Astrocyte (in vitro differentiated cells and primary cell): Measurements from ENCODE around the gene ARHGAP26. TPM values are rescaled to one million over a fixed set of nuclear protein-coding genes. Genes with fewer than 3 reads are reported as not detected.
A peak's percentile ranks its signal among the peaks of the same experiment; 100 is the strongest.

Experiments used
- DNase-seq: peaks from one replicate; pipeline ENCODE4 v3.0.0-alpha.2; 2010; ENCODE audit warnings: low read depth
- FAIRE-seq: peaks from 2 replicates; lab custom pipeline; 2011; peaks lifted over from hg19 to GRCh38; lab: Jason Lieb, UNC
- H2AFZ ChIP-seq: 2 replicates; pipeline ENCODE4 v1.6.0; 2012; ENCODE audit warnings: low read depth, low read length, inconsistent platforms
- H3K27ac ChIP-seq: 2 replicates; pipeline ENCODE4 v1.5.1; 2011; ENCODE audit warnings: low read depth, low read length, inconsistent platforms
- H3K27me3 ChIP-seq: 2 replicates; pipeline ENCODE4 v1.6.0; 2011; ENCODE audit warnings: low read length, inconsistent platforms; ENCODE audit not compliant: insufficient read depth
- H3K36me3 ChIP-seq: 2 replicates; pipeline ENCODE4 v1.5.1; 2011; ENCODE audit warnings: low read length, inconsistent platforms; ENCODE audit not compliant: insufficient read depth
- H3K4me1 ChIP-seq: 2 replicates; pipeline ENCODE4 v1.5.1; 2011; ENCODE audit warnings: low read length, inconsistent platforms; ENCODE audit not compliant: insufficient read depth
- H3K4me2 ChIP-seq: 2 replicates; pipeline ENCODE4 v1.6.0; 2012; ENCODE audit warnings: low read length, inconsistent platforms
- H3K4me3 ChIP-seq: 2 replicates; pipeline ENCODE4 v1.5.1; 2011; ENCODE audit warnings: low read depth, mild to moderate bottlenecking, low read length, inconsistent platforms; ENCODE audit not compliant: insufficient read depth
- H3K79me2 ChIP-seq: 2 replicates; pipeline ENCODE4 v1.6.0; 2012; ENCODE audit warnings: mild to moderate bottlenecking, low read length, inconsistent platforms; ENCODE audit not compliant: insufficient read depth
- H3K9ac ChIP-seq: 2 replicates; pipeline ENCODE4 v1.6.0; 2012; ENCODE audit warnings: mild to moderate bottlenecking, low read length, inconsistent platforms
- H3K9me3 ChIP-seq: 2 replicates; pipeline ENCODE4 v1.5.1; 2012; ENCODE audit warnings: low read depth, mild to moderate bottlenecking, low read length, inconsistent platforms; ENCODE audit not compliant: insufficient read depth
- H4K20me1 ChIP-seq: 2 replicates; pipeline ENCODE4 v1.6.0; 2012; ENCODE audit warnings: low read length, inconsistent platforms; ENCODE audit not compliant: insufficient read depth
- H3K27ac Mint-ChIP-seq: one replicate; pipeline ENCODE4 v1.8.0; 2021; ENCODE audit warnings: mild to moderate bottlenecking, mixed read lengths; ENCODE audit not compliant: unreplicated experiment
- H3K27me3 Mint-ChIP-seq: one replicate; pipeline ENCODE4 v1.8.0; 2021; ENCODE audit warnings: low read depth, mixed read lengths; ENCODE audit not compliant: unreplicated experiment
- H3K36me3 Mint-ChIP-seq: one replicate; pipeline ENCODE4 v1.8.0; 2021; ENCODE audit warnings: low read depth, mixed read lengths; ENCODE audit not compliant: unreplicated experiment
- H3K4me1 Mint-ChIP-seq: one replicate; pipeline ENCODE4 v1.8.0; 2021; ENCODE audit warnings: low read depth, mixed read lengths; ENCODE audit not compliant: unreplicated experiment
- H3K4me3 Mint-ChIP-seq: one replicate; pipeline ENCODE4 v1.8.0; 2021; ENCODE audit warnings: mild to moderate bottlenecking, moderate library complexity, mixed read lengths; ENCODE audit not compliant: unreplicated experiment
- H3K9me3 Mint-ChIP-seq: one replicate; pipeline ENCODE4 v1.8.0; 2021; ENCODE audit warnings: mild to moderate bottlenecking, mixed read lengths; ENCODE audit not compliant: unreplicated experiment
- CTCF ChIP-seq: IDR thresholded peaks from 2 replicates; pipeline ENCODE4 v1.5.1; 2011; ENCODE audit warnings: low read depth, mild to moderate bottlenecking, inconsistent platforms, low read length, moderate library complexity; ENCODE audit not compliant: insufficient read depth
- EZH2 ChIP-seq: IDR thresholded peaks from 2 replicates; pipeline ENCODE4 v1.6.1; 2012; ENCODE audit warnings: mild to moderate bottlenecking, low read length, inconsistent platforms; ENCODE audit not compliant: insufficient read depth
- total RNA-seq: library from RNA; stranded (reverse); gene quantifications from 2 replicates; pipeline ENCODE4 v1.2.1, GENCODE V29; 2021

ARHGAP26 gene
- total RNA-seq, 1 donor from 2014 or later = 5.6 TPM

DNA sequence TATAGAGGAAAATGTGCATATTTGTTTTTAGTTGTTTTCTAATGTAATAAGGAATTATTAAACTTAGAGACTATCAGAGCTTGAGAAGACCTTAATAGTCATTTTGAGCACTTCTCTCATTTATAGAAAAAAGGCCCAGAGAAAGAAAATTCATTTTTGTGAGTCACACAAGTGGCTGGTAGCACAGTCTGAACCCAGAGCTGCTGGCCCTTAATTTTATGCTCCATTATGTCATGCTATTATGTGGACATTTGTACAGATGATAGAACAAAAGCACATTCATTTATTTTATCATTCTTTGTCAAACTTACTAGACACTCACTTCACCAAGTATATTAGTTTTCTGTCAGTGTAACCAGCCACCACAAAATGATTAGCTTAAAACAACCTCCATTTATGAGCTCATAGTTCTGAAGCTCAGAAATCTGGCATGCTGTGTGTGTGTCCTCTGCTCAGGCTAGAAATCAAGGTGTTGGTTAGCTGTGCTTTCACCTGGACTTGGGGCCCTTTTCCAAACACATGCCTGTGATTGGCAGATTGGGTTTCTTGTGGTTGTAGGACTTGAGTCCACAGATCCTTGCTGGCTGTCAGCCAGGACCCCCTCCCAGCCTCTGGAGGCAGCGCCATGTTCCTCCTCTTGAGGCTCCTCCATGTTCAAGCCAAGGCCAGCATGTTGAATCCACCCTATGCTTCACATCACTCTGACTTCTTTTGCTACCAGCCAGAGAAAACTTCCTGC lies 188.9 kb downstream of the ARHGAP26 start:
- Histone ChIP-seq H3K4me3 (no peak overlapping the region), H3K4me2 (no peak overlapping the region), H3K27ac (no peak overlapping the region), H2AFZ (no peak overlapping the region), H3K4me1 (peaks cover 10% of the 10 kb centered on the region), H3K79me2 (no peaks in the 10 kb centered on the region), H4K20me1 (no peaks in the 10 kb centered on the region), H3K9ac (no peak overlapping the region), H3K27me3 (no peaks in the 10 kb centered on the region), H3K36me3 (no peaks in the 10 kb centered on the region), H3K9me3 (no peaks in the 10 kb centered on the region)
- H3K27ac Mint-ChIP-seq = peak overlapping the region; percentile 72
- TF ChIP-seq EZH2 (no peak), CTCF (no peak)
- H3K36me3 Mint-ChIP-seq = no peaks in the 10 kb centered on the region
- H3K9me3 Mint-ChIP-seq = no peaks in the 10 kb centered on the region
- no peaks in the 10 kb centered on the region for H3K27me3 Mint-ChIP-seq
- no peak for FAIRE-seq
- DNase-seq = peak; percentile 62
- H3K4me1 Mint-ChIP-seq = peaks cover 26% of the 10 kb centered on the region
- H3K4me3 Mint-ChIP-seq = no peak overlapping the region

- Histone ChIP-seq H3K9ac (no peak overlapping the region), H2AFZ (no peak overlapping the region), H3K36me3 (no peaks in the 10 kb centered on the region), H3K27ac (no peak overlapping the region), H3K27me3 (no peaks in the 10 kb centered on the region), H3K79me2 (no peaks in the 10 kb centered on the region), H3K4me1 (peaks cover 10% of the 10 kb centered on the region), H3K4me2 (peak overlapping the region; percentile 51), H3K4me3 (no peak overlapping the region), H3K9me3 (no peaks in the 10 kb centered on the region), H4K20me1 (no peaks in the 10 kb centered on the region)
- peak overlapping the region; percentile 72 for H3K27ac Mint-ChIP-seq
- FAIRE-seq (peak; percentile 13), DNase-seq (peak; percentile 81)
- H3K4me3 Mint-ChIP-seq = no peak overlapping the region
- peaks cover 26% of the 10 kb centered on the region for H3K4me1 Mint-ChIP-seq
- TF ChIP-seq EZH2 (no peak), CTCF (no peak)
- H3K36me3 Mint-ChIP-seq = no peaks in the 10 kb centered on the region
- no peaks in the 10 kb centered on the region for H3K9me3 Mint-ChIP-seq
- H3K27me3 Mint-ChIP-seq = no peaks in the 10 kb centered on the region
Observed at GRCh38 chr5:142959683-142960657, 189.8 kb downstream of the ARHGAP26 start.
